Medulla oblongata (tissue), 1 donor: ENCODE results near the gene EPB41L4B.
"Not testable (repeated sequence)": the region's sequence is repeated elsewhere in the genome, so short reads cannot be mapped to it uniquely, and the experiment has no call there.

Experiments
- DNase-seq: peaks from one replicate; pipeline ENCODE4 v3.0.0-alpha.2; 2015; ENCODE audit errors: extremely low spot score

EPB41L4B gene

GRCh38 chr9:109320742-109321448 is at the start of gene EPB41L4B:
Gene EPB41L4B, minus strand, starts transcription at chr9:109321059. Its CDS starts 613 bp downstream, at chr9:109320446.
- peak; percentile 74 for DNase-seq

DNA sequence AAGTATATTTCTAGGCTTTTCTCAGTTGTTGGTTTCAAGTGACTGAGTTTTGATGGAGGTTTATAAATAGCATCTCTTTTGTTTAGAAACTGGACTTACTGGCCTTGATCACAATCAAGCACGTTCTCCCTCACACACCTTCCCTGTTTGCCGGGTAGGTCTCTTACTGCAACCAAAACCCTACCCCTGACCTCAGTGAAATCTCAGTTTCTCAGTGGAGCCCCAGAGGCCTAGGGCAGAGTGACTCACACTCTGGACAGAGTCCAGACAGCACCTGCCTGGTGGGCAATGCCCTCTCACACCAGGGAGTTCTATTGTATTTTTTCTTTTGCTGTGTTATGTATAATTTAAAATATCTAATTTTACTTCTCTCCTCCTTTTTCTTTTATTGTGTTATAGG is 48.4 kb upstream of the EPB41L4B start:
- no peak for DNase-seq

GRCh38 chr9:109360771-109361170 is 39.9 kb upstream of the EPB41L4B start:
- no peak for DNase-seq

DNA sequence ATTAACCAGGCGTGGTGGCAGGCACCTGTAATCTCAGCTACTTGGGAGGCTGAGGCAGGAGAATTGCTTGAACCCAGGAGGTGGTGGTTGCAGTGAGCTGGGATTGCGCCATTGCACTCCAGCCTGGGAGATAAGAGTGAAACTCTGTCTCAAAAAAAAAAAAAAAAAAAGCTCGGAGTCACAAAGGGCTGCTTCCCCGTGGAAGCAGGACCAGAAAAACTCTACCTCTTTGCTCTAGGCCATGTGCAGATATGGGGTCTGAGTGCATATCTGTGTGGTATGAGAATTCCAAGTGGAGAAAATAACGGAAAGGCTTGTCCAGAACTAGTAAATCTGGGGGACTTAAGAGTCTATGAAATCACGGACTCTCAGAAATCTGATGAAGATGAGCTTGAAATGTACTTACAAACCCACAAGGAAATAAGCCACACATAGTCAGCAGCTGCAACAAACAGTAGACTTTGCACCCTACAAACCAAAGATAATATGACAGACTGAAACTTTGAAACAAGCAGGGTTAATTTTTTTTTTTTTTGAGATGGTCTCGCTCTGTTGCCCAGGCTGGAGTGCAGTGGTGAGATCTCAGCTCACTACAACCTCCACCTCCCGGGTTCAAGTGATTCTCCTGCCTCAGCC is 38.2 kb upstream of the EPB41L4B start:
- DNase-seq, result not testable (repeated sequence)

DNA sequence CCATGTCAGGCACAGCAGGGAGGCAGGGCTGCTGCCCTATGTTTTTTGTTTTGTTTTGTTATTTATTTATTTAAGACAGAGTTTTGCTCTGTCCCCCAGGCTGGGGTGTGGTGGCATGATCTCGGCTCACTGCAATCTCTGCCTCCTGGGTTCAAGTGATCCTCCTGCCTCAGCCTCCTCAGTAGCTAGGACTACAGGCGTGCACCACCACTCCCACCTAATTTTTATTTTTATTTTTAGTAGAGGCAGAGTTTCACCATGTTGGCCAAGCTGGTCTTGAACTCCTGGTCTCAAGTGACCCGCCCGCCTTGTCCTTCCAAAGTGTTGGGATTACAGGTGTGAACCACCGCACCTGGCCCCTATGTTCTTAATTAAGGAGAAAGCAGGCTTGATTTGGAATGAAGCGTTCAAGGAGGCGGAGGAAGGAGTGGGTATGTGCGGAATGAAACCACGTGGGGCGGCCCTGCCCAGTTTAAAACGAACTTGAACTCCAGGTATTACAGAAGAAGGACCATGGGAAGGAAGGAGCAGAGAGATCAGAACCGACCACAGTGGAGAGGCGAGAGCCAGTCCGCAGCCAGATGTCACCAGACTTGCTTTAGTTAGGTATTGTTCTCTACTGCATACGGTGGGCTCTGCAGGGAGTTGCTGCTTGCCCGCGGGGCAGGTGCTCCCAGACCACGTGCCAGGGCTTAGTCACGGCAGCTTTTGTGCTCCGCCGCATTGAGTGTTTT is 34.9 kb upstream of the EPB41L4B start:
- DNase-seq, result no peak

GRCh38 chr9:109354190-109354589 is 33.3 kb upstream of the EPB41L4B start:
- no peak for DNase-seq

DNA sequence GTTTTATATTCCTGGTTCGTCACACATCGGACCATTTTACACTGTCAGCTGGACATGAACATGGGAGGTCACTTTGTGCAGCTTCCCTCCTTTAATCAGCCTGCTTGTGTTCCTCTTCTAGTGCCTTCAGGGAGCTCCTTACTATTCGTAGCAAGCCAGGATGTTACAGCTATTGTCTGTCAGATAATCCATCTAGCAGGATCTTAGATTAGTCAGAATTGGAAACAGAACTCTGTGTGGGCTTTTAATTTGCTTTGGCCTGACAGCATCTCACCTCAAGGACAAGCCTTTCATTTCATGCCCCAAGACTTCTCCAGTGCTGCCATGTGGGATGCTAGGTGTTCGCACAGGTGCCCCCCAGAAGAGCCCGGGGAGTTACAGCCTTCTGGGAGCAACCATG is 30.2 kb upstream of the EPB41L4B start:
- no peak for DNase-seq

- peak; percentile 78 for DNase-seq
These were observed 28.6 kb upstream of the EPB41L4B start for GRCh38 chr9:109349421-109349846.

DNA sequence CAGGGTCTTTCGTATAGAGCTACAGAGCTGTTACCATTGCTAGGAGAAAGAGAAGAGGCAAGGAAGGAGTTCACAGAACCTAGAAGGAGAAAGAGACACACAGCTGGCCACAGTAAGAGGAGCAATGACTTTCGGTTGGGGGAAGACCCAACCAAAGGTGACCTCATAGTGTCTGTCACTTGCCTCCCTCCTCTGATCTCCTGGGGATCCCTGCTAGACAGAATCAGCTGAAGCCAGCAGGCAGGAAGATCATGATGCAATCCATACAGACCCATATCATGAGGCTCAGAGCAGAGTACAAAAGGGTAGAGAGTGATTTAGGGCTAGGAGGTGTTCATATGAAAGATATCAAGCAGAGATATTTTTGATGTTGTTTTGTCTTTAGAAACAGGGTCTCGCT is 26.0 kb upstream of the EPB41L4B start:
- DNase-seq, result no peak

DNA sequence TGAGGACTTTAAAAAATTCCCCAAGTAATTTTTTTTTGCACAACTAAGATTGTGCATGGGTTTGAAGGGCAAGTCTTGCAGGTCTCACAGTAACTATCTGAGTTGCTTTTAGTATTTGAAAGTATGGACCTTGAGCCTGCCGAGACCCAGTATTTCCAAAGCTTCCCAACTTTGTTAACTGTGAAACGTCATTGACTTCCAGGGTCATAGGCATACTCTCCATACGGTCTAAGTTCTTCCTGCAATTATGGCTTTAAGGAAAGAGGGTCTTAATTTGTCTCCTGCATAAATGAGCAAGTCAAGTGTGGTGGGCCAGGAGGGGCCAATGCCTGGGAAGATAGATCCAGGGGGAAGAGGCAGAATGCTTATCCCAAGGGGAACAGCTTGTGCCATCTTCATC is 24.0 kb upstream of the EPB41L4B start:
- DNase-seq, result no peak

GRCh38 chr9:109342878-109343277 is 22.0 kb upstream of the EPB41L4B start:
- DNase-seq, result no peak

- DNase-seq, result no peak
These were observed 20.7 kb upstream of the EPB41L4B start for GRCh38 chr9:109341561-109341960.

DNA sequence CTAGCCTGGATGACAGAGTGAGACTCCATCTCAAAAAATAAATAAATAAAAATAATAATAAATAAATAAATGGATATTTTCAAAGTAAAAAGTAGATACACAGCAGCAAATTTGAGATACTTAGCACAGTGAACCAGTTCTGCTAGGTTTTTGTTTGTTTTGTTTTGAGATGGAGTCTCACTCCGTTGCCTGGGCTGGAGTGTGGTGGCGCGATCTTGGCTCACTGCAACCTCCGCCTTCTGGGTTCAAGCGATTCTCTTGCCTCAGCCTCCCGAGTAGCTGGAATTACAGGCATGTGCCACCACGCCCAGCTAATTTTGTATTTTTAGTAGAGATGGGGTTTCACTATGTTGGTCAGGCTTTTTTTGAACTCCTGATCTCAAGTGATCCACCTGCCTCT is 20.1 kb upstream of the EPB41L4B start:
- not testable (repeated sequence) for DNase-seq

- no peak for DNase-seq
These were observed 15.6 kb upstream of the EPB41L4B start for GRCh38 chr9:109336409-109336808.

- DNase-seq, result no peak
These were observed 15.1 kb upstream of the EPB41L4B start for GRCh38 chr9:109335929-109336328.

GRCh38 chr9:109335121-109335520 is 14.3 kb upstream of the EPB41L4B start:
- DNase-seq, result no peak

- DNase-seq, result peak; percentile 76
These were observed 10.5 kb upstream of the EPB41L4B start for GRCh38 chr9:109331353-109331752.

GRCh38 chr9:109329638-109330258 is 8.9 kb upstream of the EPB41L4B start:
- DNase-seq, result no peak

GRCh38 chr9:109328978-109329637 is 8.2 kb upstream of the EPB41L4B start:
- DNase-seq, result no peak

- DNase-seq, result no peak
These were observed 4.2 kb upstream of the EPB41L4B start for GRCh38 chr9:109325089-109325488.

DNA sequence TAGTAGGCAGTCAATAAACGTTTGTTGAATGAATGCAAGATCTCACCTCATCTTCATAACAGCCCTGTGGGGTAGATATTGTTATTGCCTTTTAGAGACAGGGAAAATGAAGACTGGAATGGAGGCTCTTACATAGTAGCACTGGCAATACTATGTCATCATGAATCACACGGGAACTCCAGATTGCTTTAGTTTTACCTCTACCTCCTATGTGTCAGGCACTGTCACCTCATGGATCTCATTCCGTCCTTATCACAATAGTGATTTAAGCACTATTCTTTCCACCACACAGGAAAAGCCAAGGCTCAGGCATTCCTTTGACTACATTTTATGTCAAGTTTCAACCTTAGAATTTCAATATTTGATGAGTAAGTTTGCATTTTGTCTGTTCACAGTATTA is 2.9 kb upstream of the EPB41L4B start:
- no peak for DNase-seq

- no peak for DNase-seq
These were observed 868 bp upstream of the EPB41L4B start for GRCh38 chr9:109321727-109322126.
